ENCODE data around the gene TEPSIN.

Gene TEPSIN

DNA sequence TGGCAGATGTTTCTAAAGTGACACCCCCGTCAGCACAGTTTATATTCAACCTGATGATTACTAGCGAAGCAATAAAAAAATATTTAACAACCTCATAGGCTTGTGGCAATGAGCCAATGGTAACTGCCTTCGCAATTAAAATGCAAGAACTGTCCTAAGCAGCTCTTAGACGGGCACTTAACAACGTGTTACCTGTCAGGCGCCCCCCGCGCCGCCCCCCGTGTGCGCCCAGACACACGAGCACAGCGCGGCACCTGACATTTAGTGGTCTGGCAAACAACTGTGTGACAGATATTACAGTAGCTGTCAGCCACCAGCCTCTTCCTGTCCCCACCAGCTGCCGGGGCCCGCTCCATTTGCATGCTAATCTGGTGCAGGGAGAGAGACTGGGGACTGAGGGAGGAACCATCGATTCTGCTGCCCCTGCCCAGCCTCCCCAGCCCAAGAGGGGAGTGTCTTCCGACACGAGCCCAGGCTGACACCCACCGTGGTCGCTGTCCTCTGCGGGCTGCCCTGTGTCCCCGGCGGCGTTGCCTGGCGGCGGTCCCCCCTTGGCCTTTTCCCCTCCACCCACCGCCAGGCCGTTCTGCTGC lies 12.9 kb upstream of the TEPSIN start:
- Histone ChIP-seq H3K9me3 (ENCODE audit: control extremely low read depth in 1 of 5, control insufficient read depth in 4 of 5, insufficient read depth in 2 of 5, low read depth in 1 of 5, low read length in 4 of 5) (no peaks in the 10 kb centered on the region), H3K27me3 (replicated peaks in 2 of 5; ENCODE audit: control insufficient read depth in 4 of 5, insufficient read depth in 5 of 5, low read length in 4 of 5) (no peaks in the 10 kb centered on the region), H3K27ac (ENCODE audit: insufficient read depth in 1 of 2, low read depth in 1 of 2, low read length in 2 of 2, poor library complexity in 1 of 2, severe bottlenecking in 2 of 2) (no peak overlapping the region), H3K4me3 (ENCODE audit: control insufficient read depth in 1 of 7, extremely low read depth in 1 of 7, insufficient read depth in 4 of 7, low read depth in 2 of 7, low read length in 6 of 7) (no peak overlapping the region), H3K4me1 (ENCODE audit: control extremely low read depth in 1 of 4, control insufficient read depth in 4 of 4, insufficient read depth in 4 of 4, low read length in 3 of 4) (peaks cover 0 to 9% (median 0%) of the 10 kb centered on the region in 4 experiments), H3K36me3 (ENCODE audit: control insufficient read depth in 4 of 4, insufficient read depth in 4 of 4, low read length in 3 of 4) (peaks cover 2 to 54% (median 41%) of the 10 kb centered on the region in 4 experiments)
- POLR2A ChIA-PET, result no interaction called here
- 89% methylated on average over 13 of the region's 29 CpGs for WGBS (ENCODE audit: insufficient coverage)
- DNase-seq, result peak in 1 of 3 donors; percentile 20
- CTCF ChIA-PET, result interaction anchor here (0.7 to 2.9 kb wide), 3 partner anchors 21 to 349 kb away, joined by 3 to 17 read pairs (median 5); no protein-coding TSS in a partner anchor

DNA sequence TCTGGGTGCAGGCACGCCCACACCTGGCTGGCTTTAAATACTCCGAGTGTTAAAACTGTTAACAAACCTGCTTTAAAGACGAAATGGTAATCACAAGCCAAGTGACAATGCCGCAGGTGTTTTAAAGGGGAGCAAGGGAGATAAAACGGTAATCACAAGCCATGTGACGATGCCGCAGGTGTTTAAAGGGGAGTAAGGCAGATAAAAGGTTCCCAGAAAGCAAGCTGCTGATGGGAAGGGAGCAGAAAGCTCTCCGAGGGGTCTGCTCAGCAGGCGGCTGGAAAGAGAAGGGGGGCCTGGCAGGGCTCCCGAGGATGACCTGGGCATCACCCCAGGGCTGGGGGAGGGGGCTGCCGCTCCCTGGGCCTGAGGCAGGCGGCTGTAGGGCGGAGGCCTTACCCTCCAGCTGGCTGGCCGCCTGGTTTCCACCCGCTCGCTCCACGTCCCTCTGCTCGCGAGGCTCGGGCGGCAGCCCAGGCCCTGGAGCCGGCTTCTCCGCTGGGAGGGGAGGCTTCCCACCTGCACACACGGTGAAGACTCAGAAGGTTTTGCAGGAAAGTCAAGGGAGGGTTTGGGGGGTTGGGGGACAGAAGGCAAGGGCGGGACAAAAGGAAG lies 12.3 kb upstream of the TEPSIN start:
- DNase-seq, result no peak
- Histone ChIP-seq H3K4me1 (ENCODE audit: control extremely low read depth in 1 of 4, control insufficient read depth in 4 of 4, insufficient read depth in 4 of 4, low read length in 3 of 4) (peaks cover 0 to 9% (median 0%) of the 10 kb centered on the region in 4 experiments), H3K4me3 (ENCODE audit: control insufficient read depth in 1 of 7, extremely low read depth in 1 of 7, insufficient read depth in 4 of 7, low read depth in 2 of 7, low read length in 6 of 7) (no peak overlapping the region), H3K9me3 (ENCODE audit: control extremely low read depth in 1 of 5, control insufficient read depth in 4 of 5, insufficient read depth in 2 of 5, low read depth in 1 of 5, low read length in 4 of 5) (no peaks in the 10 kb centered on the region), H3K27ac (ENCODE audit: insufficient read depth in 1 of 2, low read depth in 1 of 2, low read length in 2 of 2, poor library complexity in 1 of 2, severe bottlenecking in 2 of 2) (no peak overlapping the region), H3K36me3 (ENCODE audit: control insufficient read depth in 4 of 4, insufficient read depth in 4 of 4, low read length in 3 of 4) (peaks cover 2 to 48% (median 39%) of the 10 kb centered on the region in 4 experiments), H3K27me3 (replicated peaks in 2 of 5; ENCODE audit: control insufficient read depth in 4 of 5, insufficient read depth in 5 of 5, low read length in 4 of 5) (no peaks in the 10 kb centered on the region)
- CTCF ChIA-PET, result interaction anchor here (0.7 to 2.9 kb wide), 3 partner anchors 275 to 350 kb away, joined by 3 to 17 read pairs (median 5); no protein-coding TSS in a partner anchor
- 95% methylated on average over 22 of the region's 25 CpGs for WGBS (ENCODE audit: insufficient coverage)
- POLR2A ChIA-PET, result no interaction called here

DNA sequence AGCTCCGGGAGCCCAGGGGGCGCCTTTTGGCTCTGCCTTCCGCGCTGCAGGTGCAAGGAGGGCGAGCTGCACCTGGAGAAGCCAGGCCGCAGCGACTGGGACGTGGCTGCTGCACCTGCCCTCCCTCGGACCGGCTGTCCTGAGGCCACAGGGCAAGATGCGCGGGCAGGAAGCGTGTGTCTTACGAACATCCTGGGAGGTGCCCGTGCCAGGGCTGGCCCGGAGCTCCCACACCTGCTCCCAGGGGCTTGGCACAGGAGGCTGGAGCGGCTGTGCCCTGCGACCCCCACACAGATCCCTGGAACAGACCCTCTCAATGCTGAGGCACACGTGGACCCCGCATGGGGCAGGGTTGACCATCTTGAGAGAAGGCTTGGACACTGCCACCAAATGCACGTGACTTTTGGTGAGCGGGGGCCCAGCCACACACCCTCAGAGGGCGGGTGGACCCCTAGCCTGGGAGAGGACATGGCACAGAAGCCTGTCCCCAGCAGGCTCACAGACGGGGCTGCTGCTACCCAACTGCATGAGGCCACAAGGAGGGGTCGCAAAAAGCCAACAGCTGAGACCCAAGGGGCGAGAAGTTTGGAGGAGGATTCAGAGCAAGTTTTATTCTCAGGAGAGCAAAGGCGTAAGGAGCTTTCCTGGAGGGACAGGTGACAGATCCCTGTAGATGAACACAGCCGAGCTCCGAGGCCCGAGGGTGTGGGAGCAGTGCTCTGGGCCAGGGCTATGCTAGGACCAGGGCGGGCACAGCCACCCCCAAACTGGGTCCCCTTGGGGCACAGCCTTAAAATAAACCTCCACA lies 11.6 kb upstream of the TEPSIN start:
- ChIA-PET CTCF (interaction anchor here (0.7 to 1.5 kb wide), 2 partner anchors 276 to 288 kb away, joined by 3 to 5 read pairs; no protein-coding TSS in a partner anchor), POLR2A (no interaction called here)
- 97% methylated on average over 28 of the region's 31 CpGs for WGBS (ENCODE audit: insufficient coverage)
- H3K4me3 ChIP-seq (ENCODE audit: control insufficient read depth in 1 of 7, extremely low read depth in 1 of 7, insufficient read depth in 4 of 7, low read depth in 2 of 7, low read length in 6 of 7), result no peak overlapping the region
- H3K4me1 ChIP-seq (ENCODE audit: control extremely low read depth in 1 of 4, control insufficient read depth in 4 of 4, insufficient read depth in 4 of 4, low read length in 3 of 4), result peaks cover 0 to 8% (median 0%) of the 10 kb centered on the region in 4 experiments
- H3K27ac ChIP-seq (ENCODE audit: insufficient read depth in 1 of 2, low read depth in 1 of 2, low read length in 2 of 2, poor library complexity in 1 of 2, severe bottlenecking in 2 of 2), result no peak overlapping the region
- H3K27me3 ChIP-seq (replicated peaks in 2 of 5; ENCODE audit: control insufficient read depth in 4 of 5, insufficient read depth in 5 of 5, low read length in 4 of 5), result no peaks in the 10 kb centered on the region
- H3K9me3 ChIP-seq (ENCODE audit: control extremely low read depth in 1 of 5, control insufficient read depth in 4 of 5, insufficient read depth in 2 of 5, low read depth in 1 of 5, low read length in 4 of 5), result no peaks in the 10 kb centered on the region
- H3K36me3 ChIP-seq (ENCODE audit: control insufficient read depth in 4 of 4, insufficient read depth in 4 of 4, low read length in 3 of 4), result peaks cover 2 to 49% (median 43%) of the 10 kb centered on the region in 4 experiments
- no peak for DNase-seq

DNA sequence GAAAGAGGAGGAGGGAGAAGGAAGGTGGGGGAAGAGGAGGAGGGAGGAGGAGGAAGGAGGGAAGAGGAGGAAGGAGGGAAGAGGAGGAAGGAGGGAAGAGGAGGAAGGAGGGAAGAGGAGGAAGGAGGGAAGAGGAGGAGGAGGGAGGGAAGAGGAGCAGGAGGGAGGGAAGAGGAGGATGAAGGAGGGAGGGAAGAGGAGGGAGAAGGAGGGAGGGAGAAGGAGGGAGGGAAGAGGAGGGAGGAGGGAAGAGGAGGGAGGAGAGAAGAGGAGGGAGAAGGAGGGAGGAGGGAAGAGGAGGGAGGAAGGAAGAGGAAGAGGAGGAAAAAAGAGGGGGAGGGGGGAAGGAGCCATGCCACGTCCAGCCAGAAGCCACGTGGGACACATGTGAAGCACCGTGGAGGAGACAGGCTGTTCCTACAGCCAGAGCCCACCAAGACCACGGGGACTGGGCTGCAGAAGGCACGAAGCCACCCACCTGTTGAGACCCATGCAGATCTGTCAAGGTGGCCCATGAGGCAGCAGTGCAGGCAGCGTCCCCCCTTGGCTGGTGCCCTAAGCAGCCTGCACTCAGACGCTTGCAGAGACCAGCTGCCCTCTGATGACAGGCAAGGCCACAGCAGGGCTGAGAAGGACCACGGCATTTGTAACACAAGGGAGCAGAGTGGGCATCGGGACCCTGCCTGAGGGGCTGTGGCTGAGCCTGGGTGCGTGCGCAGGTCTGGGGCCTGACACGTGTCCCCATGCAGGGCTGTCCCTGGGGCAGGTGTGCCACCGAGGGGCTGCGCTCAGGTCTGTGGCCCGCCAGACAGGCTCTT lies 10.6 kb upstream of the TEPSIN start:
- Histone ChIP-seq H3K36me3 (ENCODE audit: control insufficient read depth in 4 of 4, insufficient read depth in 4 of 4, low read length in 3 of 4) (peaks cover 2 to 57% (median 44%) of the 10 kb centered on the region in 4 experiments), H3K9me3 (ENCODE audit: control extremely low read depth in 1 of 5, control insufficient read depth in 4 of 5, insufficient read depth in 2 of 5, low read depth in 1 of 5, low read length in 4 of 5) (no peaks in the 10 kb centered on the region), H3K4me1 (ENCODE audit: control extremely low read depth in 1 of 4, control insufficient read depth in 4 of 4, insufficient read depth in 4 of 4, low read length in 3 of 4) (no peaks in the 10 kb centered on the region), H3K27ac (ENCODE audit: insufficient read depth in 1 of 2, low read depth in 1 of 2, low read length in 2 of 2, poor library complexity in 1 of 2, severe bottlenecking in 2 of 2) (no peak overlapping the region), H3K4me3 (ENCODE audit: control insufficient read depth in 1 of 7, extremely low read depth in 1 of 7, insufficient read depth in 4 of 7, low read depth in 2 of 7, low read length in 6 of 7) (no peak overlapping the region), H3K27me3 (replicated peaks in 2 of 5; ENCODE audit: control insufficient read depth in 4 of 5, insufficient read depth in 5 of 5, low read length in 4 of 5) (no peaks in the 10 kb centered on the region)
- DNase-seq, result peak in 2 of 3 donors; percentile 14 to 26
- POLR2A ChIA-PET, result no interaction called here
- CTCF ChIA-PET, result no interaction called here
- 98% methylated on average over 15 of the region's 15 CpGs for WGBS (ENCODE audit: insufficient coverage)

DNA sequence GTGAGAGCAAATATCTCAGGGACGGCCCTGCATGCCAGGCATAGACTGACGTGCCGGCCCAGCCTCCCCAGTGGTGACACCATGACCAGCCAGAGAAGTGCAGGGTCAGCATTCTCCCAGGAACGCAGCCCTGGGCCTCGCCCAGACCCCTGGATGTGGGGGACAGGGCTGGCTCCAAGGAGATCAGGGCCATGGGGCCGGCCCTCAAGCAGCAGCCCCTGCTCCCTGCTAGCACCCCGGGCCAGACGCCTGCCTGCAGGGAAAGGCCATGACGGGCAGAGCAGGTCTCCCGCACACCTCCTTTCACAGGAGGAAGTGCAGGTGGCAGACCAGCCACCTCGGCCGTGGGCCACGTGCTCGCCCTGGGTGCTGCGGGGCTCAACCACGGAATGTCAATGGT lies 9.8 kb upstream of the TEPSIN start:
- no peak overlapping the region for H3K27ac ChIP-seq (ENCODE audit: insufficient read depth in 1 of 2, low read depth in 1 of 2, low read length in 2 of 2, poor library complexity in 1 of 2, severe bottlenecking in 2 of 2)
- no peak overlapping the region for H3K4me3 ChIP-seq (ENCODE audit: control insufficient read depth in 1 of 7, extremely low read depth in 1 of 7, insufficient read depth in 4 of 7, low read depth in 2 of 7, low read length in 6 of 7)
- ChIA-PET POLR2A (no interaction called here), CTCF (interaction anchor here (1.1 kb wide), 1 partner anchor 64 kb away, joined by 3 read pairs; no protein-coding TSS in a partner anchor)
- H3K9me3 ChIP-seq (ENCODE audit: control extremely low read depth in 1 of 5, control insufficient read depth in 4 of 5, insufficient read depth in 2 of 5, low read depth in 1 of 5, low read length in 4 of 5), result no peaks in the 10 kb centered on the region
- DNase-seq, result no peak
- H3K4me1 ChIP-seq (ENCODE audit: control extremely low read depth in 1 of 4, control insufficient read depth in 4 of 4, insufficient read depth in 4 of 4, low read length in 3 of 4), result no peaks in the 10 kb centered on the region
- H3K27me3 ChIP-seq (replicated peaks in 2 of 5; ENCODE audit: control insufficient read depth in 4 of 5, insufficient read depth in 5 of 5, low read length in 4 of 5), result no peaks in the 10 kb centered on the region
- WGBS (ENCODE audit: insufficient coverage), result 90% methylated on average over 15 of the region's 16 CpGs
- peaks cover 2 to 57% (median 43%) of the 10 kb centered on the region in 4 experiments for H3K36me3 ChIP-seq (ENCODE audit: control insufficient read depth in 4 of 4, insufficient read depth in 4 of 4, low read length in 3 of 4)

DNA sequence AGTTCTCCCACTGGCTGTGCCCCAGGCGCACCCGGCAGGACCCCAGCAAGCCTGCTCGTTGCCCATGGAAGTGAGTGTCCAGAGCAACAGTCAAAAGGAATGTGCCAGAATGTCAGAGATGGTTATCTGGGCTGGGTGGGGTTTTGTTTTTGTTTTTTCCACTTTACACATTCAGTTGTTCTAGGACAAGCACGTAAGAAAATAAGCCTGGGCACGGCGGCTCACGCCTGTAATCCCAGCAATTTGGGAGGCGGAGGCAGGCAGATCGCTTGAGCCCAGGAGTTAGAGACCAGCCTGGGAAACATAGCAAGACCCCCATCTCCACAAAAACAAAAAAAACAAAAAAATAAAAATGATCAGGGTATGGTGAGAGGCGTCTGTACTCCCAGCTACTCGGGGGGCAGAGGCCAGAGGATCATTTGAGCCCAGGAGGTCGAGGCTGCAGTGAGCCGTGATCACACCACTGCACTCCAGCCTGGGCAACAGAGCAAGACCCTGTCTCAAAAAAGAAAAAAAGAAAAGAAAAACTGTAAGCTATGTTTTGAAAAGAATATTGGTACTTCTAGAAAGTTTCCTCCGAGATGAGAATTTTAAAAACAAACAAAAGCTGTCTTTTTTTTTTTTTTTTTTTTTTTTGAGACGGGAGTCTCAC lies 8.6 kb upstream of the TEPSIN start:
- peaks cover 2 to 50% (median 40%) of the 10 kb centered on the region in 4 experiments for H3K36me3 ChIP-seq (ENCODE audit: control insufficient read depth in 4 of 4, insufficient read depth in 4 of 4, low read length in 3 of 4)

More for the DNA sequence above, 8.6 kb upstream of the TEPSIN start:
- POLR2A ChIA-PET, result no interaction called here
- 97% methylated on average over 5 of the region's 15 CpGs for WGBS (ENCODE audit: insufficient coverage)
- Histone ChIP-seq H3K4me3 (ENCODE audit: control insufficient read depth in 1 of 7, extremely low read depth in 1 of 7, insufficient read depth in 4 of 7, low read depth in 2 of 7, low read length in 6 of 7) (no peak overlapping the region), H3K9me3 (ENCODE audit: control extremely low read depth in 1 of 5, control insufficient read depth in 4 of 5, insufficient read depth in 2 of 5, low read depth in 1 of 5, low read length in 4 of 5) (no peaks in the 10 kb centered on the region), H3K4me1 (ENCODE audit: control extremely low read depth in 1 of 4, control insufficient read depth in 4 of 4, insufficient read depth in 4 of 4, low read length in 3 of 4) (peaks cover 0 to 7% (median 3%) of the 10 kb centered on the region in 4 experiments), H3K27ac (ENCODE audit: insufficient read depth in 1 of 2, low read depth in 1 of 2, low read length in 2 of 2, poor library complexity in 1 of 2, severe bottlenecking in 2 of 2) (no peak overlapping the region), H3K27me3 (replicated peaks in 2 of 5; ENCODE audit: control insufficient read depth in 4 of 5, insufficient read depth in 5 of 5, low read length in 4 of 5) (no peaks in the 10 kb centered on the region)
- CTCF ChIA-PET, result interaction anchor here (0.6 to 1.1 kb wide), 3 partner anchors 66 to 104 kb away, joined by 3 to 5 read pairs (median 3); no protein-coding TSS in a partner anchor
- no peak for DNase-seq
